Endodermal cell (in vitro differentiated cells): Measurements from ENCODE around the gene CDK4. TPM values are rescaled to one million over a fixed set of nuclear protein-coding genes. Genes with fewer than 3 reads are reported as not detected.

ENCODE experiments used
- DNase-seq: peaks from one replicate; pipeline ENCODE4 v3.0.0-alpha.2; 2017
- H3K27ac ChIP-seq: 2 replicates; pipeline ENCODE4 v1.5.1; 2013; ENCODE audit warnings: mild to moderate bottlenecking, low read depth, low read length, moderate library complexity
- H3K27me3 ChIP-seq: 2 replicates; pipeline ENCODE4 v1.6.1; 2013; ENCODE audit warnings: mild to moderate bottlenecking, low read length, moderate library complexity; ENCODE audit not compliant: insufficient read depth, control insufficient read depth, poor library complexity, severe bottlenecking
- H3K36me3 ChIP-seq: 2 replicates; pipeline ENCODE4 v1.7.0; 2013; ENCODE audit warnings: mild to moderate bottlenecking, low read length, moderate library complexity; ENCODE audit not compliant: control insufficient read depth, insufficient read depth
- H3K4me1 ChIP-seq: one replicate; pipeline ENCODE4 v1.7.0; 2013; ENCODE audit warnings: low read length; ENCODE audit not compliant: control insufficient read depth, insufficient read depth
- H3K4me3 ChIP-seq: 2 replicates; pipeline ENCODE4 v1.5.1; 2013; ENCODE audit warnings: mild to moderate bottlenecking, low read length, moderate library complexity
- H3K9ac ChIP-seq: 2 replicates; pipeline ENCODE4 v1.6.1; 2013; ENCODE audit warnings: mild to moderate bottlenecking, low read length, moderate library complexity; ENCODE audit not compliant: poor library complexity, severe bottlenecking; ENCODE audit errors: extremely low read depth
- H3K9me3 ChIP-seq: 2 replicates; pipeline ENCODE4 v1.6.1; 2013; ENCODE audit warnings: mild to moderate bottlenecking, low read length, moderate library complexity; ENCODE audit not compliant: control insufficient read depth
- H3K27ac Mint-ChIP-seq: 2 replicates; pipeline ENCODE4 v1.8.0; 2020; ENCODE audit warnings: mixed read lengths
- H3K27me3 Mint-ChIP-seq: 2 replicates; pipeline ENCODE4 v1.8.0; 2021; ENCODE audit warnings: mild to moderate bottlenecking, mixed read lengths; ENCODE audit not compliant: insufficient read depth
- H3K36me3 Mint-ChIP-seq: 2 replicates; pipeline ENCODE4 v1.8.0; 2020; ENCODE audit warnings: low read depth, mixed read lengths
- H3K4me1 Mint-ChIP-seq: 2 replicates; pipeline ENCODE4 v1.8.0; 2020; ENCODE audit warnings: mixed read lengths
- H3K4me3 Mint-ChIP-seq: 2 replicates; pipeline ENCODE4 v1.8.0; 2020; ENCODE audit warnings: mild to moderate bottlenecking, moderate library complexity, mixed read lengths
- H3K9me3 Mint-ChIP-seq: 2 replicates; pipeline ENCODE4 v1.8.0; 2020; ENCODE audit warnings: mild to moderate bottlenecking, mixed read lengths
- CTCF ChIP-seq: fragments of 200-600 bp; sonication (generic); conservative IDR thresholded peaks from 2 replicates; pipeline ENCODE4 v1.5.0; 2021; ENCODE audit warnings: antibody characterized with exemption, mild to moderate bottlenecking
- WGBS, 2 experiments: methylation state at CpG; one replicate each; pipeline versions ENCODE4 v1.1.5 to v1.1.7; 2013; ENCODE audit warnings: missing lambda C conversion rate in 2 of 2, mixed read lengths in 1 of 2; ENCODE audit not compliant: insufficient coverage in 1 of 2, insufficient read length in 1 of 2; 5-methylcytosine and 5-hydroxymethylcytosine counted together
- long read RNA-seq, 4 experiments: library from polyadenylated mRNA in 2 of 4; library from RNA in 1 of 4; library from capped mRNA in 1 of 4; stranded (forward) in 3 of 4; unstranded in 1 of 4; transcript quantifications; one replicate each; pipeline ENCODE4 v2.0.0, GENCODE V29; 2020 to 2021; ENCODE audit warnings: inconsistent platforms in 1 of 4
- polyA plus RNA-seq, 2 experiments: library from polyadenylated mRNA; stranded (reverse); fragments of 50-300 nt; gene quantifications; one replicate each; pipeline ENCODE4 v1.2.3, GENCODE V29; 2013
- total RNA-seq, 2 donors: library from RNA; stranded (reverse); fragmentation: NEBNext Ultra II Directional in 1 of 2; extraction: Animal tissue kit (Norgen Biotek cat#: 25700) in 1 of 2; gene quantifications; 2 replicates in 1 of 2; 3 replicates in 1 of 2; pipeline ENCODE4 v1.2.1, GENCODE V29; 2021

The CDK4 gene
- total RNA-seq, result 100 to 1,000 TPM; 144 to 186 TPM
- 157 TPM for polyA plus RNA-seq (2013, experiment 1 of 2)
- polyA plus RNA-seq (2013, experiment 2 of 2), result 137 TPM
- long read RNA-seq, experiment 1, transcript CDK4-201 (8 exons, 2,076 nt), result major isoform, 46 of 109 reads
- long read RNA-seq, experiment 1, partial matches to known transcripts, result 26 of 109 reads
- long read RNA-seq, experiment 1, other reads (novel, unspliced or antisense), result 34 of 109 reads
- long read RNA-seq, experiment 2, transcript CDK4-201 (8 exons, 2,076 nt), result major isoform, 151 of 171 reads
- long read RNA-seq, experiment 2, partial matches to known transcripts, result 7 of 171 reads
- long read RNA-seq, experiment 2, other reads (novel, unspliced or antisense), result 9 of 171 reads
- long read RNA-seq, experiment 3, transcript CDK4-201 (8 exons, 2,076 nt), result major isoform, 478 of 512 reads
- long read RNA-seq, experiment 3, transcript CDK4-203 (7 exons, 776 nt), result minor isoform, 5 of 512 reads
- long read RNA-seq, experiment 3, partial matches to known transcripts, result 7 of 512 reads
- long read RNA-seq, experiment 3, other reads (novel, unspliced or antisense), result 21 of 512 reads
- long read RNA-seq, experiment 4, transcript CDK4-201 (8 exons, 2,076 nt), result major isoform, 529 of 587 reads
- long read RNA-seq, experiment 4, transcript CDK4-203 (7 exons, 776 nt), result minor isoform, 20 of 587 reads
- long read RNA-seq, experiment 4, partial matches to known transcripts, result 15 of 587 reads
- long read RNA-seq, experiment 4, other reads (novel, unspliced or antisense), result 23 of 587 reads

- Mint-ChIP-seq H3K4me3 (peak within 1 kb of the TSS; percentile 96), H3K27ac (peak within 1 kb of the TSS; percentile 98), H3K4me1 (peaks cover 37% of the 10 kb centered on the region), H3K27me3 (peaks cover 32% of the 10 kb centered on the region), H3K9me3 (no peaks in the 10 kb centered on the region), H3K36me3 (peaks cover 42% of the 10 kb centered on the region)
- H3K27ac ChIP-seq, result peak within 1 kb of the TSS; percentile 86
- peaks cover 40% of the 10 kb centered on the region for H3K36me3 ChIP-seq
- peaks cover 5% of the 10 kb centered on the region for H3K4me1 ChIP-seq
- H3K4me3 ChIP-seq, result peak within 1 kb of the TSS; percentile 98
- H3K9me3 ChIP-seq, result no peaks in the 10 kb centered on the region
- peaks cover 27% of the 10 kb centered on the region for H3K27me3 ChIP-seq
- peak within 1 kb of the TSS; percentile 97 for H3K9ac ChIP-seq
- 0% methylated on average over 18 to 58 of the region's 58 CpGs for WGBS, 2 experiments
- peak; percentile 100 for DNase-seq
- no peak for TF ChIP-seq CTCF
These were observed at the start of gene CDK4 for GRCh38 chr12:57751788-57752667. Gene CDK4 (minus strand): TSS chr12:57752310. CDS start chr12:57751717, 593 bp downstream.

GRCh38 chr12:57800965-57801364 is 48.9 kb upstream of the CDK4 start:
- Histone ChIP-seq H3K9me3 (no peaks in the 10 kb centered on the region), H3K27me3 (no peaks in the 10 kb centered on the region), H3K4me1 (no peaks in the 10 kb centered on the region), H3K36me3 (peaks cover 50% of the 10 kb centered on the region), H3K9ac (no peak overlapping the region), H3K27ac (no peak overlapping the region), H3K4me3 (no peak overlapping the region)
- H3K9me3 Mint-ChIP-seq, result no peaks in the 10 kb centered on the region
- whole genome bisulfite sequencing, 2 experiments, result 97 to 100% methylated on average over 1 to 3 of the region's 3 CpGs
- no peak for DNase-seq
- H3K36me3 Mint-ChIP-seq, result peaks cover 33% of the 10 kb centered on the region
- no peak overlapping the region for H3K27ac Mint-ChIP-seq
- TF ChIP-seq CTCF, result no peak
- H3K4me3 Mint-ChIP-seq, result no peak overlapping the region
- H3K4me1 Mint-ChIP-seq, result no peaks in the 10 kb centered on the region
- no peaks in the 10 kb centered on the region for H3K27me3 Mint-ChIP-seq

GRCh38 chr12:57797933-57798332 is 45.8 kb upstream of the CDK4 start:
- H3K27ac Mint-ChIP-seq, result peak overlapping the region; percentile 20
- DNase-seq, result no peak

More at GRCh38 chr12:57797933-57798332, 45.8 kb upstream of the CDK4 start:
- Mint-ChIP-seq H3K4me1 (no peaks in the 10 kb centered on the region), H3K9me3 (no peaks in the 10 kb centered on the region), H3K4me3 (no peak overlapping the region), H3K36me3 (peaks cover 36% of the 10 kb centered on the region), H3K27me3 (no peaks in the 10 kb centered on the region)
- no peaks in the 10 kb centered on the region for H3K4me1 ChIP-seq
- 94 to 100% methylated on average over 1 of the region's 1 CpG for WGBS, 2 experiments
- no peak overlapping the region for H3K4me3 ChIP-seq
- H3K27ac ChIP-seq, result no peak overlapping the region
- no peak overlapping the region for H3K9ac ChIP-seq
- no peaks in the 10 kb centered on the region for H3K9me3 ChIP-seq
- H3K36me3 ChIP-seq, result peaks cover 64% of the 10 kb centered on the region
- no peaks in the 10 kb centered on the region for H3K27me3 ChIP-seq
- no peak for TF ChIP-seq CTCF
